SH-SY5Y (cell line): ENCODE data around the gene MICAL2.

Experiments used
- GATA2 ChIP-seq: IDR thresholded peaks from 2 replicates; pipeline ENCODE4 v1.6.1; 2011; ENCODE audit warnings: mild to moderate bottlenecking, low read depth, low read length
- GATA3 ChIP-seq: IDR thresholded peaks from 2 replicates; pipeline ENCODE4 v1.6.1; 2011; ENCODE audit warnings: low read depth, mild to moderate bottlenecking, low read length, moderate library complexity

DNA sequence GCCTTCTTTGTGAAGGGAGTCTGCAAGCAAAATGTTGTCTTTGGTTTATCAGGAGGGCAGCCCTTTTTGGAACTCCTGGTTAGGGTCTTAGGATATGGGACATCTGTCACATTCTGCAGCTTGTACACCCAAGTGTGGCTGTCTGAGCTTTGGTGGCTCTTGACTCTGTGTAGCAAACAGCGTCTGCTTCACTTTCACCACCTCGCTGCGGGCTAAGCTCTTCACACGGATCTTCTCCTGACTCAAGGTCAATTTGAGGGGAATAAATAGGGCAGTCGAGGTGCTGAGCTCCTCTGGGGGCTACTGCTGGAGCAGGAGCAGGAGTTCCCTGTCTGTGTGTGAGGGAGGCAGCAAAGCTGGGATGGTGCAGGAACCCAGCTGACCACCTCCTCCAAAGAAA, 10.6 kb downstream of the MICAL2 start:
- no peak for TF ChIP-seq GATA2
- no peak for TF ChIP-seq GATA3
